ENCODE results near the gene BCAS3.

BCAS3 gene

GRCh38 chr17:60743799-60744198 lies 66.1 kb downstream of the BCAS3 start:
- no peak overlapping the region; the same call in 1 of the 2 replicates for H3K27ac ChIP-seq
- TF ChIP-seq ZFX (IDR thresholded peaks at IDR 0.05; ENCODE audit: borderline replicate concordance) (no peak), CTCF (IDR thresholded peaks at IDR 0.05) (no peak)

GRCh38 chr17:60744355-60744966 lies 66.8 kb downstream of the BCAS3 start:
- H3K27ac ChIP-seq: no peak overlapping the region; the same call in 1 of the 2 replicates
- no peak for TF ChIP-seq CTCF (IDR thresholded peaks at IDR 0.05)
- no peak for TF ChIP-seq ZFX (IDR thresholded peaks at IDR 0.05; ENCODE audit: borderline replicate concordance)

- TF ChIP-seq ZFX (IDR thresholded peaks at IDR 0.05; ENCODE audit: borderline replicate concordance) (no peak), CTCF (IDR thresholded peaks at IDR 0.05) (peak; percentile 18; the same call in 1 of the 2 replicates)
- H3K27ac ChIP-seq: no peak overlapping the region
Observed at GRCh38 chr17:60745544-60745943, 67.9 kb downstream of the BCAS3 start.

GRCh38 chr17:60747069-60747808 lies 69.6 kb downstream of the BCAS3 start:
- H3K27ac ChIP-seq: no peak overlapping the region
- no peak for TF ChIP-seq ZFX (IDR thresholded peaks at IDR 0.05; ENCODE audit: borderline replicate concordance)
- TF ChIP-seq CTCF (IDR thresholded peaks at IDR 0.05): no peak

GRCh38 chr17:60748204-60748603 lies 70.6 kb downstream of the BCAS3 start:
- no peak for TF ChIP-seq ZFX (IDR thresholded peaks at IDR 0.05; ENCODE audit: borderline replicate concordance)
- no peak for TF ChIP-seq CTCF (IDR thresholded peaks at IDR 0.05)
- H3K27ac ChIP-seq: no peak overlapping the region

- no peak for TF ChIP-seq CTCF (IDR thresholded peaks at IDR 0.05)
- no peak for TF ChIP-seq ZFX (IDR thresholded peaks at IDR 0.05; ENCODE audit: borderline replicate concordance)
- H3K27ac ChIP-seq: no peak overlapping the region
Observed at GRCh38 chr17:60749050-60749449, 71.4 kb downstream of the BCAS3 start.

GRCh38 chr17:60749708-60750107 lies 72.1 kb downstream of the BCAS3 start:
- H3K27ac ChIP-seq: no peak overlapping the region
- TF ChIP-seq CTCF (IDR thresholded peaks at IDR 0.05) (no peak), ZFX (IDR thresholded peaks at IDR 0.05; ENCODE audit: borderline replicate concordance) (no peak)
